ENCODE results near the gene HEATR3. TPM values are rescaled to one million over a fixed set of nuclear protein-coding genes. Genes with fewer than 3 reads are reported as not detected.

HEATR3 gene, protein sequence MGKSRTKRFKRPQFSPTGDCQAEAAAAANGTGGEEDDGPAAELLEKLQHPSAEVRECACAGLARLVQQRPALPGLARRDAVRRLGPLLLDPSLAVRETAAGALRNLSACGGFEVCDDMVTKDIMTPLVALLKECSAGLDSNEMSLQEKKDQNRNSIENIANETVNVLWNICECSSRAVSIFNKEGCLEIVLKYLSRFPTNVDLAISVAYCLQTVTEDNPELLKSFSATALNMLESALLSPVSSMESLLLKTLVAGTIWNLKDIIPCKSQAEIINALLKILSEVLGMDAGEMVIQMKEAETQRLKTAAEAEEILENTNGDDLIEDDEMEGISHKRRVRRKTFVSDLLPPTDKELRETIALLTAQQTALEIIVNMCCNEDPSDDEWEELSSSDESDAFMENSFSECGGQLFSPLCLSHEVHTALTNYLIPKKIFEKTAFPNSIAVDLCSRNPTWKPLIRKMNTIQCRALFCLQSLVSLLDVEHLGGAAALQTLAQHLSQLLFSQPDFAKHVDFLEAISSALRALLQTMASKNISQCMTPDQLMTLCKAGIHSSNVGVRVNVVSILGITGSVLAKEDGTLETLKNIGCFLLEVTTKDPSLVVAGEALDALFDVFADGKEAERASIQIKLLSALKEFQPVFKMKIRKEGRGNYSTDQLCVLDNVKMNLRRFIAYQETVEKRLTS
- 29.9 and 35.0 TPM in 2 replicates for total RNA-seq (2014; rRNA removed; shearing (Covaris generic))
- 7.5 and 8.0 TPM in 2 replicates for polyA plus RNA-seq (2016; fragmentation: Nextera tagmentation; extraction: Ambion mirVana)
- long read RNA-seq, partial matches to known transcripts = 1 of 3 reads
- long read RNA-seq, other reads (novel, unspliced or antisense) = 1 of 3 reads

DNA sequence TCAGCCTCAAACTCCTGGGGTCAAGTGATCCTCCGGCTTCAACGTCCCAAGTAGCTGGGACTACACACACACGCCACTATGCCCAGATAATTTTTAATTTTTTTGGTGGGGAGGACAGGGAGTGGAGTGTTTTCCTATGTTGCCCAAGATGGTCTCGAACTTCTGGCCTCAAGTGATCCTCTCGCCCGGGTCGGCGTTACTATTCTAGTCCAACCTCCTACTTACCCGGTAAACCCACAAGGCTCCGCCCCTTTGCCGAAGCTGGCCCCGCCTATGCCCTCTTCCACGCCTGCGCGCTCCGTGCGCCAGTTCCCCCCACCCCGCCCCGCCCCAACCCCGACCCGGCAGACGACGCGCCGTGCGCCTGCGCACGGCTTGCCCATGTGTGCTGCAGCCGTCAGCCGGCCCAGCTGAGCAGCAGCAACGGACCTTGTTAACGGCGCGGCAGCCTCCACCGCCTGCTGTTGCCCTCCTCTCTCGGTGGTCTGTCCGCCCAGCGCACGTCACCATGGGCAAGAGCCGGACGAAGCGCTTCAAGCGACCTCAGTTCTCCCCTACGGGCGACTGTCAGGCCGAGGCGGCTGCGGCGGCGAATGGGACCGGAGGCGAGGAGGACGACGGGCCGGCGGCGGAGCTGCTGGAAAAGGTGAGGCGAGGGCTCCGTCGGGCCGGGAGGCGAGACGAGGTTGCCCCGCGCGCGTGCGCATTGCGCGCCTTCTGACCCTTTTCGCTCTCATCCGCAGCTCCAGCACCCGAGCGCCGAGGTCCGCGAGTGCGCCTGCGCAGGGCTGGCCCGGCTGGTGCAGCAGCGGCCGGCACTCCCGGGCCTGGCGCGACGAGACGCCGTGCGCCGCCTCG, at the start of gene HEATR3:
TSS of gene HEATR3 (plus strand) at position 347 of the 858 bp plus-strand sequence. CDS start at position 509, 162 bp downstream.
- Mint-ChIP-seq H3K36me3 (ENCODE audit: low read depth) (peaks cover 22% of the 10 kb centered on the region), H3K4me1 (peaks cover 16% of the 10 kb centered on the region), H3K27ac (peak within 1 kb of the TSS; percentile 89), H3K4me3 (peak within 1 kb of the TSS; percentile 84), H3K27me3 (ENCODE audit: insufficient read depth, low read depth, poor library complexity) (peaks cover 6% of the 10 kb centered on the region), H3K9me3 (no peaks in the 10 kb centered on the region)
- Histone ChIP-seq H3K79me2 (replicated peaks; ENCODE audit: insufficient read depth) (peaks cover 26% of the 10 kb centered on the region), H3K9me2 (ENCODE audit: insufficient read depth) (no peaks in the 10 kb centered on the region), H3K27ac (ENCODE audit: low read depth) (peak within 1 kb of the TSS; percentile 92; the same call in 1 of the 2 replicates), H3K4me3 (peak within 1 kb of the TSS; percentile 97), H2AFZ (peak within 1 kb of the TSS; percentile 93), H3K4me2 (peak within 1 kb of the TSS; percentile 99), H4K20me1 (replicated peaks; ENCODE audit: insufficient read depth) (peaks cover 7% of the 10 kb centered on the region; the same call in 1 of the 2 replicates), H3K36me3 (ENCODE audit: insufficient read depth) (no peaks in the 10 kb centered on the region; the same call in 1 of the 2 replicates), H3K4me1 (ENCODE audit: insufficient read depth) (peaks cover 8% of the 10 kb centered on the region; the same call in 1 of the 2 replicates), H3K27me3 (ENCODE audit: insufficient read depth) (no peaks in the 10 kb centered on the region), H3F3A (replicated peaks; ENCODE audit: low read depth) (0 out of 2 replicates have a peak, but pooled peaks cover 2% of the 10 kb centered on the region)
- DNase-seq (ENCODE audit: low spot score) (peak; percentile 94), ATAC-seq (peak; percentile 95)
- peak; percentile 81 for TF ChIP-seq POLR2AphosphoS5 (IDR thresholded peaks at IDR 0.05; ENCODE audit: low read depth)
- peak; percentile 29; the same call in 1 of the 2 replicates for TF ChIP-seq CREB1 (CRISPR knock-in tag; IDR thresholded peaks at IDR 0.05; ENCODE audit: low read depth)
- TF ChIP-seq, protein P1, sequence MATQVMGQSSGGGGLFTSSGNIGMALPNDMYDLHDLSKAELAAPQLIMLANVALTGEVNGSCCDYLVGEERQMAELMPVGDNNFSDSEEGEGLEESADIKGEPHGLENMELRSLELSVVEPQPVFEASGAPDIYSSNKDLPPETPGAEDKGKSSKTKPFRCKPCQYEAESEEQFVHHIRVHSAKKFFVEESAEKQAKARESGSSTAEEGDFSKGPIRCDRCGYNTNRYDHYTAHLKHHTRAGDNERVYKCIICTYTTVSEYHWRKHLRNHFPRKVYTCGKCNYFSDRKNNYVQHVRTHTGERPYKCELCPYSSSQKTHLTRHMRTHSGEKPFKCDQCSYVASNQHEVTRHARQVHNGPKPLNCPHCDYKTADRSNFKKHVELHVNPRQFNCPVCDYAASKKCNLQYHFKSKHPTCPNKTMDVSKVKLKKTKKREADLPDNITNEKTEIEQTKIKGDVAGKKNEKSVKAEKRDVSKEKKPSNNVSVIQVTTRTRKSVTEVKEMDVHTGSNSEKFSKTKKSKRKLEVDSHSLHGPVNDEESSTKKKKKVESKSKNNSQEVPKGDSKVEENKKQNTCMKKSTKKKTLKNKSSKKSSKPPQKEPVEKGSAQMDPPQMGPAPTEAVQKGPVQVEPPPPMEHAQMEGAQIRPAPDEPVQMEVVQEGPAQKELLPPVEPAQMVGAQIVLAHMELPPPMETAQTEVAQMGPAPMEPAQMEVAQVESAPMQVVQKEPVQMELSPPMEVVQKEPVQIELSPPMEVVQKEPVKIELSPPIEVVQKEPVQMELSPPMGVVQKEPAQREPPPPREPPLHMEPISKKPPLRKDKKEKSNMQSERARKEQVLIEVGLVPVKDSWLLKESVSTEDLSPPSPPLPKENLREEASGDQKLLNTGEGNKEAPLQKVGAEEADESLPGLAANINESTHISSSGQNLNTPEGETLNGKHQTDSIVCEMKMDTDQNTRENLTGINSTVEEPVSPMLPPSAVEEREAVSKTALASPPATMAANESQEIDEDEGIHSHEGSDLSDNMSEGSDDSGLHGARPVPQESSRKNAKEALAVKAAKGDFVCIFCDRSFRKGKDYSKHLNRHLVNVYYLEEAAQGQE (IDR thresholded peaks at IDR 0.05; ENCODE audit: unreplicated experiment) = no peak
- TF ChIP-seq ZNF114 (CRISPR knock-in tag; IDR thresholded peaks at IDR 0.05) = no peak

DNA sequence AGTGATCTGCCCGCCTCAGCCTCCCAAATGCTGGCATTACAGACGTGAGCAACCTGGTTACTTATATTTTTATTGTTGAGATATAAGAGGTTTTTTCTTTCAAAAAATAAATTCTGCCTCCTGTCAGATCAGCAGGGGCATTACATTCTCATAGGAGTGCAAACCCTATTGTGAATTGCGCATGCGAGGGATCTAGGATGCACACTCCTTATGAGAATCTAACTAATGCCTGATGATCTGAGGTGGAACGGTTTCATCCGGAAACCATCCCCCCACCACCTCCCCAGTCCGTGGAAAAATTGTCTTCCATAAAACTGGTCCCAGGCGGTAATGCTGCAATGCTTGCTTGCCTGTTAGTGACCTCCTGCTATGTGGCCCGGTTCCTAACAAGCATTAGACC, 48.2 kb upstream of the HEATR3 start:
- no peaks in the 10 kb centered on the region for H3K36me3 ChIP-seq (ENCODE audit: insufficient read depth)
- H2AFZ ChIP-seq = no peak overlapping the region
- H3K4me1 ChIP-seq (ENCODE audit: insufficient read depth) = no peaks in the 10 kb centered on the region
- Mint-ChIP-seq H3K9me3 (no peaks in the 10 kb centered on the region), H3K36me3 (ENCODE audit: low read depth) (no peaks in the 10 kb centered on the region), H3K4me3 (no peak overlapping the region), H3K27ac (no peak overlapping the region), H3K4me1 (peaks cover 9% of the 10 kb centered on the region; the same call in 2 of the 3 replicates), H3K27me3 (ENCODE audit: insufficient read depth, low read depth, poor library complexity) (no peaks in the 10 kb centered on the region)
- no peaks in the 10 kb centered on the region for H3K27me3 ChIP-seq (ENCODE audit: insufficient read depth)
- no peaks in the 10 kb centered on the region for H3F3A ChIP-seq (replicated peaks; ENCODE audit: low read depth)
- no peaks in the 10 kb centered on the region for H3K79me2 ChIP-seq (replicated peaks; ENCODE audit: insufficient read depth)
- ATAC-seq (no peak), DNase-seq (ENCODE audit: low spot score) (no peak)
- H3K27ac ChIP-seq (ENCODE audit: low read depth) = no peak overlapping the region
- no peaks in the 10 kb centered on the region for H4K20me1 ChIP-seq (replicated peaks; ENCODE audit: insufficient read depth)
- H3K9me2 ChIP-seq (ENCODE audit: insufficient read depth) = peaks cover 7% of the 10 kb centered on the region
- H3K4me3 ChIP-seq = no peak overlapping the region
- no peak overlapping the region for H3K4me2 ChIP-seq
- no peak for TF ChIP-seq EZH2 (IDR thresholded peaks at IDR 0.05; ENCODE audit: low read depth, unreplicated experiment)
- no peak for TF ChIP-seq ZNF114 (CRISPR knock-in tag; IDR thresholded peaks at IDR 0.05)
- TF ChIP-seq EZH2phosphoT487 (IDR thresholded peaks at IDR 0.05; ENCODE audit: unreplicated experiment) = no peak
- TF ChIP-seq, protein P1 (IDR thresholded peaks at IDR 0.05; ENCODE audit: unreplicated experiment) = no peak
- no peak for TF ChIP-seq ZNF331 (CRISPR knock-in tag; IDR thresholded peaks at IDR 0.05; ENCODE audit: low read depth)
- no peak for TF ChIP-seq NANOG (IDR thresholded peaks at IDR 0.05; ENCODE audit: borderline replicate concordance)
- TF ChIP-seq, protein P2, sequence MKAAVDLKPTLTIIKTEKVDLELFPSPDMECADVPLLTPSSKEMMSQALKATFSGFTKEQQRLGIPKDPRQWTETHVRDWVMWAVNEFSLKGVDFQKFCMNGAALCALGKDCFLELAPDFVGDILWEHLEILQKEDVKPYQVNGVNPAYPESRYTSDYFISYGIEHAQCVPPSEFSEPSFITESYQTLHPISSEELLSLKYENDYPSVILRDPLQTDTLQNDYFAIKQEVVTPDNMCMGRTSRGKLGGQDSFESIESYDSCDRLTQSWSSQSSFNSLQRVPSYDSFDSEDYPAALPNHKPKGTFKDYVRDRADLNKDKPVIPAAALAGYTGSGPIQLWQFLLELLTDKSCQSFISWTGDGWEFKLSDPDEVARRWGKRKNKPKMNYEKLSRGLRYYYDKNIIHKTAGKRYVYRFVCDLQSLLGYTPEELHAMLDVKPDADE (IDR thresholded peaks at IDR 0.05) = no peak
- no peak for TF ChIP-seq STAT1 (IDR thresholded peaks at IDR 0.05; ENCODE audit: unreplicated experiment)
- TF ChIP-seq CREB1 (CRISPR knock-in tag; IDR thresholded peaks at IDR 0.05; ENCODE audit: low read depth) = no peak
